HCT116 (cell line): Measurements from ENCODE around the gene CLIP4. TPM values are rescaled to one million over a fixed set of nuclear protein-coding genes. Genes with fewer than 3 reads are reported as not detected.

Source experiments
- ATAC-seq: fragments of 200-7000 bp; cut with Tn5 transposase; 2 replicates; pipeline ENCODE4 v1.9.1; 2020; ENCODE audit warnings: mild to moderate bottlenecking, moderate library complexity
- BruUV-seq: library from RNA; stranded (reverse); fragments of 400-500 nt; replicated peaks from 2 replicates; lab custom pipeline; 2021; lab: Mats Ljungman, UMichigan
- CTCF ChIA-PET: fragments of 300-600 bp; sonication (Branson Sonifier 250); formaldehyde crosslinking; loops from one replicate; lab custom pipeline; 2021; ENCODE audit warnings: antibody characterized with exemption; lab: Charles Lee
- POLR2A ChIA-PET: fragments of 300-600, 350-600 bp; sonication (Branson Sonifier 250); formaldehyde crosslinking; loops from one replicate; lab custom pipeline; 2021; ENCODE audit warnings: antibody characterized with exemption; lab: Charles Lee
- RAD21 ChIA-PET, 2 experiments: fragments of 300-600 bp; sonication (Branson Sonifier 250); formaldehyde crosslinking; loops; one replicate each; lab custom pipeline; 2023; ENCODE audit warnings: low total read pairs in 2 of 2; ENCODE audit not compliant: uncharacterized antibody in 2 of 2, unreplicated experiment in 2 of 2, low non-redundant PET in 1 of 2; lab: Charles Lee
- DNase-seq: peaks from one replicate; pipeline ENCODE4 v3.0.0-alpha.2; 2010; ENCODE audit warnings: low read depth, low spot score
- H2AFZ ChIP-seq: fragments of 200-600 bp; shearing (Covaris generic), sonication (generic); 2 replicates; pipeline ENCODE4 v1.6.1; 2017; ENCODE audit warnings: low read depth, mixed run types, mixed read lengths, antibody characterized with exemption, low read length; ENCODE audit not compliant: poor library complexity, severe bottlenecking
- H3K27ac ChIP-seq: 2 replicates; pipeline ENCODE4 v1.5.1; 2012; ENCODE audit warnings: low read depth, low read length
- H3K27me3 ChIP-seq: fragments of 200-600 bp; sonication (generic); 2 replicates; pipeline ENCODE4 v1.6.1; 2016; ENCODE audit warnings: mixed run types, low read length, mixed read lengths; ENCODE audit not compliant: insufficient read depth
- H3K36me3 ChIP-seq, 2 experiments: fragments of 200-500 bp in 1 of 2; fragments of 200-600 bp in 1 of 2; sonication (Bioruptor generic) in 1 of 2; sonication (generic) in 1 of 2; 2 replicates each; pipeline versions ENCODE4 v1.5.1 to v1.6.1; 2014 to 2016; ENCODE audit warnings: low read length in 2 of 2, inconsistent platforms in 1 of 2, mixed read lengths in 1 of 2, mixed run types in 1 of 2; ENCODE audit not compliant: insufficient read depth in 2 of 2, control insufficient read depth in 1 of 2
- H3K4me1 ChIP-seq, 2 experiments: fragments of 200-600 bp in 1 of 2; sonication (generic) in 1 of 2; 2 replicates each; pipeline versions ENCODE4 v1.5.1 to v1.6.1; 2012 to 2017; ENCODE audit warnings: low read length in 2 of 2, inconsistent platforms in 1 of 2, mild to moderate bottlenecking in 1 of 2, mixed read lengths in 1 of 2, mixed run types in 1 of 2, moderate library complexity in 1 of 2; ENCODE audit not compliant: insufficient read depth in 2 of 2, control insufficient read depth in 1 of 2
- H3K4me2 ChIP-seq: fragments of 200-600 bp; sonication (generic); 2 replicates; pipeline ENCODE4 v1.6.1; 2017; ENCODE audit warnings: mixed run types, low read length, mixed read lengths
- H3K4me3 ChIP-seq, 2 experiments: fragments of 200-600 bp in 1 of 2; sonication (generic) in 1 of 2; replicated peaks in 1 of 2; 2 replicates each; pipeline ENCODE4 v1.5.1; 2011 to 2016; ENCODE audit warnings: low read length in 2 of 2, control low read depth in 1 of 2, low read depth in 1 of 2, mild to moderate bottlenecking in 1 of 2, mixed read lengths in 1 of 2, mixed run types in 1 of 2
- H3K79me2 ChIP-seq: fragments of 200-600 bp; sonication (generic); 2 replicates; pipeline ENCODE4 v1.6.1; 2017; ENCODE audit warnings: mild to moderate bottlenecking, mixed run types, low read length, moderate library complexity, mixed read lengths; ENCODE audit not compliant: insufficient read depth
- H3K9ac ChIP-seq: fragments of 200-600 bp; sonication (generic); 2 replicates; pipeline ENCODE4 v1.6.1; 2016; ENCODE audit warnings: low read length, mixed read lengths
- H3K9me2 ChIP-seq: fragments of 200-600 bp; sonication (generic), shearing (Covaris generic); 2 replicates; pipeline ENCODE4 v1.6.1; 2017; ENCODE audit warnings: mixed run types, mild to moderate bottlenecking, moderate library complexity; ENCODE audit not compliant: insufficient read depth
- H3K9me3 ChIP-seq, 2 experiments: fragments of 200-500 bp in 1 of 2; fragments of 200-600 bp in 1 of 2; sonication (Bioruptor generic) in 1 of 2; sonication (generic) in 1 of 2; 2 replicates each; pipeline ENCODE4 v1.6.1; 2014 to 2017; ENCODE audit warnings: low read length in 2 of 2, mixed read lengths in 2 of 2, inconsistent platforms in 1 of 2, low read depth in 1 of 2, mild to moderate bottlenecking in 1 of 2, mixed run types in 1 of 2, moderate library complexity in 1 of 2; ENCODE audit not compliant: control insufficient read depth in 1 of 2, insufficient read depth in 1 of 2
- H4K20me1 ChIP-seq: fragments of 200-600 bp; sonication (generic), shearing (Covaris generic); 2 replicates; pipeline ENCODE4 v1.6.1; 2017; ENCODE audit warnings: mixed run types, mild to moderate bottlenecking, moderate library complexity; ENCODE audit not compliant: insufficient read depth
- CBX3 ChIP-seq: IDR thresholded peaks from 2 replicates; pipeline ENCODE4 v1.6.1; 2012; ENCODE audit warnings: low read depth
- ELF1 ChIP-seq: IDR thresholded peaks from 2 replicates; pipeline ENCODE4 v1.6.1; 2012; ENCODE audit warnings: low read depth, borderline replicate concordance
- EZH2phosphoT487 ChIP-seq: fragments of 200-600 bp; IDR thresholded peaks from 2 replicates; pipeline ENCODE4 v1.6.1; 2018; ENCODE audit warnings: antibody characterized with exemption, borderline replicate concordance
- FOSL1 ChIP-seq: IDR thresholded peaks from 2 replicates; pipeline ENCODE4 v1.6.1; 2012; ENCODE audit warnings: low read depth
- JUND ChIP-seq: IDR thresholded peaks from 2 replicates; pipeline ENCODE4 v1.6.1; 2012
- REST ChIP-seq: IDR thresholded peaks from 2 replicates; pipeline ENCODE4 v1.6.1; 2012; ENCODE audit warnings: low read depth
- SIN3A ChIP-seq: IDR thresholded peaks from 2 replicates; pipeline ENCODE4 v1.6.1; 2012; ENCODE audit warnings: low read depth
- TCF7L2 ChIP-seq: IDR thresholded peaks from 2 replicates; pipeline ENCODE4 v1.7.0; 2011; ENCODE audit warnings: borderline replicate concordance, inconsistent platforms; ENCODE audit not compliant: insufficient read depth, insufficient read length; ENCODE audit errors: extremely low read depth
- YY1 ChIP-seq: IDR thresholded peaks from 2 replicates; pipeline ENCODE4 v1.6.1; 2011; ENCODE audit warnings: low read length, low read depth, moderate library complexity, mild to moderate bottlenecking; ENCODE audit not compliant: insufficient replicate concordance; ENCODE audit errors: extremely low read depth
- ZNF274 ChIP-seq: fragments of 200-500 bp; sonication (Bioruptor generic); IDR thresholded peaks from 2 replicates; pipeline ENCODE4 v1.6.1; 2014; ENCODE audit warnings: mild to moderate bottlenecking, low read depth, low read length, inconsistent platforms
- intact Hi-C: fragments of 100-400 bp; cut with micrococcal nuclease; formaldehyde crosslinking; loops from 2 replicates; pipeline ENCODE4 v1.10.0; 2022
- total RNA-seq: library from RNA; stranded (reverse); gene quantifications from one replicate; pipeline ENCODE4 v1.2.1, GENCODE V29; 2021; ENCODE audit not compliant: unreplicated experiment

CLIP4 gene
- total RNA-seq, 1 experiment from 2014 or later = 27.8 TPM

GRCh38 chr2:29191817-29192216, 76.6 kb downstream of the CLIP4 start:
- no TSS peak for BruUV-seq
- Histone ChIP-seq H4K20me1 (no peaks in the 10 kb centered on the region), H3K9ac (no peak overlapping the region), H3K9me3 (peaks cover 0 to 4% of the 10 kb centered on the region in 2 experiments; a peak in 1 of 4 replicates), H3K27me3 (no peaks in the 10 kb centered on the region), H3K4me2 (no peak overlapping the region), H3K36me3 (0 out of 4 replicates have a peak, but pooled peaks cover 0 to 5% of the 10 kb centered on the region in 2 experiments), H3K9me2 (no peaks in the 10 kb centered on the region), H2AFZ (no peak overlapping the region), H3K4me1 (no peaks in the 10 kb centered on the region), H3K4me3 (no peak overlapping the region), H3K79me2 (no peaks in the 10 kb centered on the region), H3K27ac (no peak overlapping the region)
- TF ChIP-seq JUND = no peak
- no peak for TF ChIP-seq YY1
- TF ChIP-seq FOSL1 = no peak
- no peak for TF ChIP-seq SIN3A
- TF ChIP-seq ZNF274 = no peak
- TF ChIP-seq CBX3 = no peak
- TF ChIP-seq TCF7L2 = no peak
- no peak for TF ChIP-seq REST
- no peak for TF ChIP-seq EZH2phosphoT487
- TF ChIP-seq ELF1 = no peak
- CTCF ChIA-PET = no interaction called here
- DNase-seq (no peak), ATAC-seq (no peak)
- RAD21 ChIA-PET = no interaction called here
- POLR2A ChIA-PET = interaction anchor here (0.6 kb wide), 1 partner anchor 14 kb away, joined by 3 read pairs; no protein-coding TSS in a partner anchor
- intact Hi-C loops = loop anchor here (10.0 kb wide), 1 partner anchor 357 kb away; no protein-coding TSS in a partner anchor
